ENCODE results near the gene SRL.

SRL gene

DNA sequence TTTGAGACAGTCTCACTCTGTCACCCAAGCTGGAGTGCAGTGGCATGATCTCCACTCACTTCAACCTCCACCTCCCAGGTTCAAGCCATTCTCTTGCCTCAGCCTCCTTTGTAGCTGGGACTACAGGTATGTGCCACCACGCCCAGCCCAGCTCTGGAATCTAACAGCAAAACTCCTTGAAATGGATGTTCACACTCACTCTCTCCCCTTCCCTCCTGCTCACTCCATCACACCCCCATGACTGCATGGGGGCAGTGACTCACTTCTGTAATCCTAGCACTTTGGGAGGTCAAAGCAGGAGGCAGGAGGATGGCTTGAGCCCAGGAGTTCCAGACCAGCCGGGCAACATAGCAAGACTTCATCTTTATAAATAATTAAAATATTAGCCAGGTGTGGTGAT is 42.1 kb upstream of the SRL start:
- TF ChIP-seq OSR1 (CRISPR knock-in tag; IDR thresholded peaks at IDR 0.05) (no peak), TOX (CRISPR knock-in tag; IDR thresholded peaks at IDR 0.05; ENCODE audit: borderline replicate concordance) (no peak), SNAI2 (CRISPR knock-in tag; IDR thresholded peaks at IDR 0.05) (no peak), CSDC2 (CRISPR knock-in tag; IDR thresholded peaks at IDR 0.05) (no peak), ESRRG (CRISPR knock-in tag; IDR thresholded peaks at IDR 0.05) (no peak), ZNF70 (CRISPR knock-in tag; IDR thresholded peaks at IDR 0.05) (no peak), ARNTL (CRISPR knock-in tag; IDR thresholded peaks at IDR 0.05; ENCODE audit: borderline replicate concordance, low read depth) (no peak), GLIS3 (CRISPR knock-in tag; IDR thresholded peaks at IDR 0.05) (no peak), BACH2 (CRISPR knock-in tag; IDR thresholded peaks at IDR 0.05; ENCODE audit: borderline replicate concordance) (no peak), ZFP30 (CRISPR knock-in tag; IDR thresholded peaks at IDR 0.05) (no peak), ZFP3 (CRISPR knock-in tag; IDR thresholded peaks at IDR 0.05) (no peak), ZC3H10 (CRISPR knock-in tag; IDR thresholded peaks at IDR 0.05) (no peak), ZNF565 (CRISPR knock-in tag; conservative IDR thresholded peaks at IDR 0.05; ENCODE audit: low read depth) (no peak), RARB (CRISPR knock-in tag; IDR thresholded peaks at IDR 0.05) (no peak), ISL1 (CRISPR knock-in tag; IDR thresholded peaks at IDR 0.05) (no peak), PPARA (CRISPR knock-in tag; IDR thresholded peaks at IDR 0.05; ENCODE audit: borderline replicate concordance) (no peak)
- TF ChIP-seq, protein P1, sequence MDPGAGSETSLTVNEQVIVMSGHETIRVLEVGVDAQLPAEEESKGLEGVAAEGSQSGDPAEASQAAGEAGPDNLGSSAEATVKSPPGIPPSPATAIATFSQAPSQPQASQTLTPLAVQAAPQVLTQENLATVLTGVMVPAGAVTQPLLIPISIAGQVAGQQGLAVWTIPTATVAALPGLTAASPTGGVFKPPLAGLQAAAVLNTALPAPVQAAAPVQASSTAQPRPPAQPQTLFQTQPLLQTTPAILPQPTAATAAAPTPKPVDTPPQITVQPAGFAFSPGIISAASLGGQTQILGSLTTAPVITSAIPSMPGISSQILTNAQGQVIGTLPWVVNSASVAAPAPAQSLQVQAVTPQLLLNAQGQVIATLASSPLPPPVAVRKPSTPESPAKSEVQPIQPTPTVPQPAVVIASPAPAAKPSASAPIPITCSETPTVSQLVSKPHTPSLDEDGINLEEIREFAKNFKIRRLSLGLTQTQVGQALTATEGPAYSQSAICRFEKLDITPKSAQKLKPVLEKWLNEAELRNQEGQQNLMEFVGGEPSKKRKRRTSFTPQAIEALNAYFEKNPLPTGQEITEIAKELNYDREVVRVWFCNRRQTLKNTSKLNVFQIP (CRISPR knock-in tag; IDR thresholded peaks at IDR 0.05; ENCODE audit: borderline replicate concordance, low read depth) = no peak
- TF ChIP-seq, protein P2, sequence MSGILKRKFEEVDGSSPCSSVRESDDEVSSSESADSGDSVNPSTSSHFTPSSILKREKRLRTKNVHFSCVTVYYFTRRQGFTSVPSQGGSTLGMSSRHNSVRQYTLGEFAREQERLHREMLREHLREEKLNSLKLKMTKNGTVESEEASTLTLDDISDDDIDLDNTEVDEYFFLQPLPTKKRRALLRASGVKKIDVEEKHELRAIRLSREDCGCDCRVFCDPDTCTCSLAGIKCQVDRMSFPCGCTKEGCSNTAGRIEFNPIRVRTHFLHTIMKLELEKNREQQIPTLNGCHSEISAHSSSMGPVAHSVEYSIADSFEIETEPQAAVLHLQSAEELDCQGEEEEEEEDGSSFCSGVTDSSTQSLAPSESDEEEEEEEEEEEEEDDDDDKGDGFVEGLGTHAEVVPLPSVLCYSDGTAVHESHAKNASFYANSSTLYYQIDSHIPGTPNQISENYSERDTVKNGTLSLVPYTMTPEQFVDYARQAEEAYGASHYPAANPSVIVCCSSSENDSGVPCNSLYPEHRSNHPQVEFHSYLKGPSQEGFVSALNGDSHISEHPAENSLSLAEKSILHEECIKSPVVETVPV (CRISPR knock-in tag; IDR thresholded peaks at IDR 0.05) = no peak
- TF ChIP-seq, protein P3, sequence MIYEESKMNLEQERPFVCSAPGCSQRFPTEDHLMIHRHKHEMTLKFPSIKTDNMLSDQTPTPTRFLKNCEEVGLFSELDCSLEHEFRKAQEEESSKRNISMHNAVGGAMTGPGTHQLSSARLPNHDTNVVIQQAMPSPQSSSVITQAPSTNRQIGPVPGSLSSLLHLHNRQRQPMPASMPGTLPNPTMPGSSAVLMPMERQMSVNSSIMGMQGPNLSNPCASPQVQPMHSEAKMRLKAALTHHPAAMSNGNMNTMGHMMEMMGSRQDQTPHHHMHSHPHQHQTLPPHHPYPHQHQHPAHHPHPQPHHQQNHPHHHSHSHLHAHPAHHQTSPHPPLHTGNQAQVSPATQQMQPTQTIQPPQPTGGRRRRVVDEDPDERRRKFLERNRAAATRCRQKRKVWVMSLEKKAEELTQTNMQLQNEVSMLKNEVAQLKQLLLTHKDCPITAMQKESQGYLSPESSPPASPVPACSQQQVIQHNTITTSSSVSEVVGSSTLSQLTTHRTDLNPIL (CRISPR knock-in tag; IDR thresholded peaks at IDR 0.05; ENCODE audit: low read depth) = no peak
- TF ChIP-seq, protein P4, sequence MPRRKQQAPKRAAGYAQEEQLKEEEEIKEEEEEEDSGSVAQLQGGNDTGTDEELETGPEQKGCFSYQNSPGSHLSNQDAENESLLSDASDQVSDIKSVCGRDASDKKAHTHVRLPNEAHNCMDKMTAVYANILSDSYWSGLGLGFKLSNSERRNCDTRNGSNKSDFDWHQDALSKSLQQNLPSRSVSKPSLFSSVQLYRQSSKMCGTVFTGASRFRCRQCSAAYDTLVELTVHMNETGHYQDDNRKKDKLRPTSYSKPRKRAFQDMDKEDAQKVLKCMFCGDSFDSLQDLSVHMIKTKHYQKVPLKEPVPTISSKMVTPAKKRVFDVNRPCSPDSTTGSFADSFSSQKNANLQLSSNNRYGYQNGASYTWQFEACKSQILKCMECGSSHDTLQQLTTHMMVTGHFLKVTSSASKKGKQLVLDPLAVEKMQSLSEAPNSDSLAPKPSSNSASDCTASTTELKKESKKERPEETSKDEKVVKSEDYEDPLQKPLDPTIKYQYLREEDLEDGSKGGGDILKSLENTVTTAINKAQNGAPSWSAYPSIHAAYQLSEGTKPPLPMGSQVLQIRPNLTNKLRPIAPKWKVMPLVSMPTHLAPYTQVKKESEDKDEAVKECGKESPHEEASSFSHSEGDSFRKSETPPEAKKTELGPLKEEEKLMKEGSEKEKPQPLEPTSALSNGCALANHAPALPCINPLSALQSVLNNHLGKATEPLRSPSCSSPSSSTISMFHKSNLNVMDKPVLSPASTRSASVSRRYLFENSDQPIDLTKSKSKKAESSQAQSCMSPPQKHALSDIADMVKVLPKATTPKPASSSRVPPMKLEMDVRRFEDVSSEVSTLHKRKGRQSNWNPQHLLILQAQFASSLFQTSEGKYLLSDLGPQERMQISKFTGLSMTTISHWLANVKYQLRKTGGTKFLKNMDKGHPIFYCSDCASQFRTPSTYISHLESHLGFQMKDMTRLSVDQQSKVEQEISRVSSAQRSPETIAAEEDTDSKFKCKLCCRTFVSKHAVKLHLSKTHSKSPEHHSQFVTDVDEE (CRISPR knock-in tag; IDR thresholded peaks at IDR 0.05) = no peak
- ATAC-seq = peak; percentile 41; the same call in 2 of the 3 replicates

DNA sequence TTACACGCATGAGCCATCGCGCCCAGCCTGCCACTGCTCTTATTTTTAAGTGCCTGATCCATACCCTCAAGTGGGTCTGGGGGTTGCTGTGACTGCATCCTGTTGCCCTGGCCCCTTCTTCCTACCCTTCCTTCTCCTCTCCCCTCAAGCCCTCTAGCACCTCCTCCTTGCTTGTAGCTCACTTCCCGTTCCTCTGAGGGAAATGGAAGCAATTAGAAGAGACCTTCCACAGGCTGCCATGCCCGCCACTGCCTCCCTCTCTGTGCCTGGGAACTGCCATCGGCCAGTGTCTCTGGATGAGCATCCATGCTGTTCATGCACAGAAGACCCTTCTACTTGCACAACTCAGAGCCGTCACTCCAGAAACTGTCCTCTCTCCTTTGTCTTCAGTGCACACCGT is 41.6 kb upstream of the SRL start:
- ATAC-seq = no peak
- TF ChIP-seq ZFP3 (CRISPR knock-in tag; IDR thresholded peaks at IDR 0.05) = no peak
- no peak for TF ChIP-seq TCF4 (CRISPR knock-in tag; IDR thresholded peaks at IDR 0.05; ENCODE audit: borderline replicate concordance)
- TF ChIP-seq ESRRG (CRISPR knock-in tag; IDR thresholded peaks at IDR 0.05) = no peak
- no peak for TF ChIP-seq ZFP30 (CRISPR knock-in tag; IDR thresholded peaks at IDR 0.05)
- TF ChIP-seq RARB (CRISPR knock-in tag; IDR thresholded peaks at IDR 0.05) = no peak
- TF ChIP-seq, protein P3 (CRISPR knock-in tag; IDR thresholded peaks at IDR 0.05; ENCODE audit: low read depth) = no peak
- no peak for TF ChIP-seq ISL1 (CRISPR knock-in tag; IDR thresholded peaks at IDR 0.05)
- TF ChIP-seq, protein P4 (CRISPR knock-in tag; IDR thresholded peaks at IDR 0.05) = no peak
- no peak for TF ChIP-seq ZNF8 (CRISPR knock-in tag; IDR thresholded peaks at IDR 0.05)
- TF ChIP-seq ZNF565 (CRISPR knock-in tag; conservative IDR thresholded peaks at IDR 0.05; ENCODE audit: low read depth) = no peak
- TF ChIP-seq GLIS3 (CRISPR knock-in tag; IDR thresholded peaks at IDR 0.05) = no peak
- no peak for TF ChIP-seq ZNF70 (CRISPR knock-in tag; IDR thresholded peaks at IDR 0.05)
- TF ChIP-seq, protein P2 (CRISPR knock-in tag; IDR thresholded peaks at IDR 0.05) = no peak
- TF ChIP-seq ARNTL (CRISPR knock-in tag; IDR thresholded peaks at IDR 0.05; ENCODE audit: borderline replicate concordance, low read depth) = no peak

Measured in SK-N-SH treated with all-trans-retinoic acid at 6 μM for 48 hours (cell line).